ENCODE data around the gene MRPL43. TPM values are rescaled to one million over a fixed set of nuclear protein-coding genes. Genes with fewer than 3 reads are reported as not detected.

Gene MRPL43
- total RNA-seq, 2 donors from 2014 or later: 52.3 to 60.7 TPM

Other genes with a start within 250 kb of the MRPL43 start
- gene PAX2, start 241.9 kb downstream of the MRPL43 start, total RNA-seq: not detected
- gene SLF2, start 74.5 kb downstream of the MRPL43 start, total RNA-seq: 10 to 100 TPM; 27.8 to 44.3 TPM
- gene SEMA4G, start 18.0 kb downstream of the MRPL43 start, total RNA-seq: under 1 TPM in 1 of 2 donors, not detected in 1; 0.19 TPM
- 10 to 100 TPM; 13.6 to 34.2 TPM for gene TWNK, start within 50 bp of the MRPL43 start, total RNA-seq
- 1 to 10 TPM; 6.2 to 6.4 TPM for gene LZTS2, start 12.3 kb upstream of the MRPL43 start, total RNA-seq
- under 1 TPM; 0.17 to 0.62 TPM for gene PDZD7, start 43.6 kb upstream of the MRPL43 start, total RNA-seq
- 10 to 100 TPM; 12.5 to 21.1 TPM for gene SFXN3, start 43.7 kb upstream of the MRPL43 start, total RNA-seq
- 1 to 10 TPM in 1 of 2 donors, not detected in 1; 1.9 TPM for gene KAZALD1, start 74.5 kb upstream of the MRPL43 start, total RNA-seq
- gene TLX1, start 143.8 kb upstream of the MRPL43 start, total RNA-seq: not detected
- not detected for gene LBX1, start 242.0 kb upstream of the MRPL43 start, total RNA-seq